Mesenteric fat pad (tissue), 1 donor: ENCODE data around the gene RBFOX2. TPM values are rescaled to one million over a fixed set of nuclear protein-coding genes. Genes with fewer than 3 reads are reported as not detected.

Source experiments
- DNase-seq: peaks from one replicate; pipeline ENCODE4 v3.0.0-alpha.2; 2020; ENCODE audit warnings: low spot score
- total RNA-seq: library from RNA; stranded (reverse); fragmentation: NEBNext Ultra II Directional; extraction: Animal tissue kit (Norgen Biotek cat#: 25700); gene quantifications from one replicate; pipeline ENCODE4 v1.2.1, GENCODE V29; 2021
- donor health status: DM: yes; HTN: yes; CAD: no.

The RBFOX2 gene
- total RNA-seq, 1 donor from 2014 or later: 50.1 TPM

- no peak for DNase-seq
These were observed 243.3 kb downstream of the RBFOX2 start for GRCh38 chr22:35785181-35785923.

DNA sequence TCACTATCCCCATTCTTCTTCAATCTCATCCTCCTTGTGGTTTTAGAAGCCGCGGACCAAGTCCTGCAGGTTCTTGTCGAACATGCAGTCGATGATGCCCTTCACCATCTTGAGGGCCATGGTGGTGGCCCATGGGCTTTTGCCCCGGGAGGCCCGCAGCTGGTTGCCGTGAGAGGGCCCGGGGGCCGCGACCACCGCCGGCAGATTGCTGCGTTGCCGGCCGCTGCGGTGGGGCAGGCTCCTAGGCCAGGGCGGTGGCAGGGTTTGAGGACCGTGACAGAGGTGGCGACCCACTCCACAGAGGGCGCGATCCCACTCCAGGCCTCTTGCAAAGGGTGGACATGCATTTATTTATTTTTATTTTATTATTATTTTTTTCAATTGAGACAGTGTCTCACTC lies 244.0 kb downstream of the RBFOX2 start:
- no peak for DNase-seq

DNA sequence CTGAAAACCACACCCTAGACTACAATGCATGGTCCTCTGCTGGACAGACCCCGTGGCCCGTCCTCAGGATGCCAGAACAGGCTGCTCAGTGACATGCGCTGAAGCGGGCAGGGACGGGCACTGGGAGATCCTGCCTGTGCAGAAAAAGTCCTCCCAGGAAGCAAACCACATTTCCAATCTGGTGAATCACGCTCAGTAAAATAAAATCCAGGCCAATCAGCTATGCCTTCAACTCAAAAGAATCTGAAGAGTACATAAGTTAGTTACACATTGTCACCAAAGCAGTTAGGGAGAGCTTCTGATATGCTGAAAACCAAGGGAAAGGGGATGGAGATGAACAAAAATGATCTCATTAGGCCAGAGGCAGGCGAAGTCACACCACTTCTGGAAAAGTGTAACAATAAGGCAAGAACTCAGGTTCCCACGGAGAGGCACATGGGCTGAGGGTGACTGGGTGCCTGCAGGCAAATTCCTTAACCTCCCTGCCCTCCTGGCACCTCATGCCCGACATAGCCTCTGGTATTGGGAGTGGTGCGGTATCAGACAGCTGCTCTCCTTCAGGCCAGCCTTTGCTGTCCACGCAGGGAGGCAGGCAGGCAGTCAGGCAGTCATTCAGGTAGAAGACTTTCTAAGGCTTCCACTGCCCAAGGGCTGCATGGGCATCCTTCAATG lies 244.5 kb downstream of the RBFOX2 start:
- DNase-seq: no peak

DNA sequence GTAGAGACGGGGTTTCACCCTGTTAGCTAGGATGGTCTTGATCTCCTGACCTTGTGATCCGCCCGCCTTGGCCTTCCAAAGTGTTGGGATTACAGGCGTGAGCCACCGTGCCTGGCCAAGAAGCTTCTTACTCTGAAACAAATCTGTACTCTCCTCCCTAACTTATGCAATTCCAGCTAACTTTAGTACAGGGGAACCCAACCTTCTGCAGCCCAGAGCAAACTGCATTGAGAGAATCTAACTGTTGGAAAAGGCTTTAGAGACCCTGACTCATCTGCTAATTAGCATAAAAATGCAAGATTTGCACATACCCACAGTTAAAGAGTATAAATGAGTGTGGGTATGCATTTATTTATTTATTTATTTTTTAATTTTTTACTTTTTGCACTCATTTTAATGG lies 246.1 kb downstream of the RBFOX2 start:
- DNase-seq: no peak

DNA sequence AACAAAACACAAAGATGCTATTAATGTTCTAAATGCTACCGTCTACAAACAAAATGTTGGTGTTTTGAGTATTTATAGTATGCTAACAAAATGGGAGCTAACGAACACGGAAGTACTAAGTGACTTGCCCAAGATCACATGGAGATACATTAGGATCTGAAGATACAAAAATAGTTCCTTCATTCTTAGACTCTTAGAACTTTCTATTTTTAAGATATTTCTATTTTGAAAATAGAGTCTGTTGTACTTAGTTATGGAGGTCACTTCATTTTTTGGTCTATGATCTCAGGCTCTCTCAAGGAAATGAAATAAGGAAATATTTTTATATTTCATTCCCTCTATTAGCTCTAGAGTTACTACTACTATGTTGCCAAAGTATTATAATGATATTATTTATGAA lies 246.7 kb downstream of the RBFOX2 start:
- no peak for DNase-seq

DNA sequence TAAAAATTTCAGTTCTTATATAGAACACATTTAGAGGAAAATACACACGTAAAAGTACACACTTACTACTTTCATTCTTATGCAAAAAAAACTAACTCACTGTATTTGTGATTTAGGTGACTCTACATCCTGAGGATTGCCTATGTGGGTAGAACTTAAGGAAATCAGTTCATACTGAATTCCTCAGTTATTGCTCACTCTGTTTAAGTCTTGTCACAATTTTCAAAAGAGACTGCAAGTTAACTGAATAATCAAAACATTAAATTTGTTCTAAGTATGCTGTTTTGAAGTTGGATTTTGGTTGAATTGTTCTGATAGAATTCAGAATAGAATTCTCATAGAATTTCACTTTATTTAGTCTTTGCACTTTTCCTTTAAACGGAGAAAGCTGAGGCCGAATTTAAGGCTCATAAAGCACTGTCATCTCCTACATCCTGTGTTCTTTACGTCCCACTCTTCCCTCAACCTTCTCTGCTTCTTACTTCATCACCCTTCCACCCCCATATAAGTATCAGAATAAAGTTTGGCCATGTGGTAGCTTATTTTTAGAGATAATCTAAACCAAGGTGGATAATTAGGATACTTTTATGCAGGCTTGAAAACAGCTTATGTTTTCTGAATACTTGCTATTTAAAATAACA lies 251.2 kb downstream of the RBFOX2 start:
- DNase-seq: no peak

DNA sequence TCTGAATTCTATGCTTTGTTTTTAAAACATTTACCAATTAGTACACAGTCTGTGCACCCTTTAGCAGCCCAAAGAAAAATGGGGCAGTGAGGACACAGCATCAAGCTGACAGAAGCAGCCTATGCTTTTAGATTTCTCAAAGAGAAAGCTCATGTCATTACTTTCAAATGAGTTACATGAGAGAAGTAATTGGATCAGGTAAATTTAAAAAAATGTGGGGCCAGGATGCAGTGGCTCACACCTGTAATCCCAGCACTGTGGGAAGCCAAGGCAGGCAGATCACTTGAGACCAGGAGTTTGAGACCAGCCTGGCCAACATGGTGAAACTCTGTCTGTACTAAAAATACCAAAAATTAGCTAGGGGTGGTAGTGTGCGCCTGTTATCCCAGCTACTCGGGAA lies 253.3 kb downstream of the RBFOX2 start:
- DNase-seq: no peak

DNA sequence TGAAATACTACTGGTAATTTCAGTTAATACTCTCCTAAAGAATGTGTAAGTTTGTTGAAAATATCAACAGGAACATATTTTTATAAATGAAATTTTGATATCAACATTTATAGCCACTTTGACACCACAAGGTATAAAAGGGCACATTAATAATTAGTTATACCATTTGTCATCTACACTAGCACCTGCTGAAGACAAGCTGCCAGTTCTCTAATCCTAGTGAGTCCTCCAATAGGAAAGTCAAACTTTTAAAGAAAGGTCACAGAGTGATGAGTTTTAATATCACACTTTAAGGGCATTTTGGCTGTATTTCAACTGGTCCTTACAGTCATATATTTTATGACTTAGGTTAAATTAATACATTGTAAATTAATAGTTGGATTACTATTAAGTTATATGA lies 258.6 kb downstream of the RBFOX2 start:
- no peak for DNase-seq

- no peak for DNase-seq
These were observed 261.7 kb downstream of the RBFOX2 start for GRCh38 chr22:35766654-35767580.

GRCh38 chr22:35761037-35761436 lies 267.6 kb downstream of the RBFOX2 start:
- no peak for DNase-seq

DNA sequence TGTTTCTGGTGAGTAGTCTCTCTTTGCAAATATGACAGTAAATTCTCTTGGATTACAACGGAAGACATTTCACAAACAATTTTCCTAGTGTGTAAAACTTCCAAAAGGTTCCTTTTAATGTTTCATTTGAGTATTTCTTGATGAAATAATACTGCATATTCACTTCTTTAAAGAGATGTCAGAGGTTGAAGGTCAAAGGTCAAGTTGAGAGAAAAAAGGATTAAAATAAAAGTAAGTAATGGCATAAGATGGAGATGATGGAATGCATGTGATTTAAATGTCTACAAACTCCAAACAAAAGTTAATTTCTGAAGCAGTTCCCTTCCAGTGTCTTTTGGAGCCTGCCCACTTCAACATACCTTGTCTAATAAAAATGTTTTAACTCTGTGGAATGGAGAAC lies 270.2 kb downstream of the RBFOX2 start:
- no peak for DNase-seq

GRCh38 chr22:35756722-35757121 lies 271.9 kb downstream of the RBFOX2 start:
- DNase-seq: no peak

GRCh38 chr22:35754761-35755160 lies 273.9 kb downstream of the RBFOX2 start:
- DNase-seq: no peak

DNA sequence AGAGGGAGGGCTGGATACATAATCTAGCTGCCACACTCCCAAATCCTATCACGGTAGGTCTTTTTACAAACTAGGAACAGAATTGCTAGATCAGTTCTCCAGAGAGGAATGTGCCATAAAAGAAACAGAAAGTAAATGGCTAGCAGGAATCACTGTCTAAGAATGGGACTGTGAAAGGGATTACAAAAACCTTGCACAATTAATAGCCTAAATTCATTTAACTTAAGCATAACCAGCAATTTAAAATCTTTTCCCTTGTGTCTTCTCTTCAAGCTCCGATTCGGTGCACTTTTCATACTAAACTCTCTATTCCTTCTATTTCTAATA lies 275.8 kb downstream of the RBFOX2 start:
- no peak for DNase-seq

- no peak for DNase-seq
These were observed 276.4 kb downstream of the RBFOX2 start for GRCh38 chr22:35752006-35752862.

GRCh38 chr22:35749808-35750207 lies 278.8 kb downstream of the RBFOX2 start:
- no peak for DNase-seq

- DNase-seq: no peak
These were observed 281.5 kb downstream of the RBFOX2 start for GRCh38 chr22:35746946-35747703.

DNA sequence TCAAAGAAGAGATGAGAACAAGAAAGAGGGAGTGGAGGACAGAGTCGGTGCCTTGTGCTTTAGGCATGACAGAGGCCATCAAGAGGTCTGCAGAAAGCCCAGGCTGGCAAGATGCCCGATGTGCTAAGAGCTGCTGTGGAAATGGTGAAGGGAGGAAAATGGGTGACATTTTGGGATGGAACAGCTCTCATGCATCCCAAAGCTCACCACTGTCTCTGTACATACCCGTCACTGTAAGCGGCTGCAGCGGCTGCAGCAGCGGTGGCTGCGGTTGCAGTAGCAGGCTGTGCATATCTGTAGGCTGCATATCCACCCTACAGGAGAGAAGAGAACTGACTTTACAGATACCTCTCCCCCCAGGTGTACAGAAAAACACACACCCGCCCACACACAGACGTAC lies 282.4 kb downstream of the RBFOX2 start:
- DNase-seq: no peak

DNA sequence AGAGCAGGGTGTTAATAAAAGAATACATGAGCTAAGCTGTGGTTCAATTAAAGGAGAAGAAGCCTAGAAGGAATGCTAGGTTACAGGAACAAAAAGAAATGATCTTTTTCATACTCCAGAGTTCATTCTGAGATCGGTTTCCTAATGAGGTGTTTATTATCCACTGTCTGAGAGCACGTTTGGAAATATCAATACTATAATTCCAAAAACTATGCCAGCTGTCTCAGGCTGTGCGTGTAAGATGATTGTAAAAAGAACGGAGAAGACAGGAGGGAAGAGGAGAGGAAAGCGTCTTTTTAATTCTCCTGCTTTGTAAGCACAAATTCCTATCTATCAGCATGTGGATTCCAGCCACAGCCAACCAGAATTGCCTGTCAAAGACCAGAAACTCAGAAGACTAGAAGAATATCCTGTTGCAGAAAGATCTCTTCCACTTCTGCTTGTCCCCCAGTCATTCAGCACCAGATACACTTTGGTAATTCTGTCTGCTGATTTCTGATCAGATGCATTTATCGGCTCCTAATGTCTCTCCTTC lies 285.2 kb downstream of the RBFOX2 start:
- no peak for DNase-seq
